Activated CD4-positive, CD25-positive, alpha-beta regulatory T cell (primary cell): Measurements from ENCODE around the gene ALG1.
"Not testable (repeated sequence)": the region's sequence is repeated elsewhere in the genome, so short reads cannot be mapped to it uniquely, and the experiment has no call there.

Experiments
- DNase-seq, 4 experiments: peaks; one replicate each; lab custom pipeline; 2025; lab: John Stamatoyannopoulos, UW

The ALG1 gene

DNA sequence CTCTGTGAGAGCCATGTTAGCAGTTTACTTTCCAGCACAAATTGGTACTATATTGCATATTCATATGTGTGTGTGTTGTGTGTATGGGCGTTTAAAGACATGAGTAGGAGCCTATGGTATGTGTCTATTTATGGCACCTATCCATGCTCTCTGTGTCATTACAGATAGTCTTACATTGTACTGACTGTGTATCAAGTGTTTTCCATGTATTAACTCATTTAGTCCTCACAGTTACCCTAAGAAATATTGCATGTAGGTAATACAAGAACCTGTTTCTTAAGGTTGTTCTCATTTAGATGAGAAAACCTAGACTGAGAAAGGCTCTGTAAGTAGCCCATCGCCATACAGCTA is 1.6 kb downstream of the ALG1 start:
- no peak for DNase-seq

- not testable (repeated sequence) for DNase-seq
Measured at GRCh38 chr16:5073771-5074170, 2.1 kb downstream of the ALG1 start.

- DNase-seq: no peak
Measured at GRCh38 chr16:5075637-5076036, 4.0 kb downstream of the ALG1 start.

DNA sequence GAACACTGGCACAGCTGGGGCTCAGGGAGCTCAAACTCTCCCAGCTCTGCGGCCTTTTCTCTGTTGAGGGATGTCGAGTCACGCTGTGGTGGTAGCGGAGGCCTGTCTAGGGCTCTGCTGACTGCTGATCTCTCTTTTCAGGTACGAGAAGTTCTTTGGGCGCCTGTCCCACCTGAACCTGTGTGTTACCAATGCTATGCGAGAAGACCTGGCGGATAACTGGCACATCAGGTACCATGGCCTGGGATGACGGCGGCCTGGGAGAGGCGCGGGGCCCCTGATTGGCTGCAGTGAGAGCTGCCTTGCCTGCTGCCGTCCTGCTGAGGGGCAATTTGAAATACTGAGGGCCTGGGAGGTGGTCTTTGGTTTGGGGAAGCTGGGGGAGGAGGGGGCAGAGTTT is 5.7 kb downstream of the ALG1 start:
- DNase-seq: no peak

- no peak for DNase-seq
Measured at GRCh38 chr16:5078626-5079025, 7.0 kb downstream of the ALG1 start.

DNA sequence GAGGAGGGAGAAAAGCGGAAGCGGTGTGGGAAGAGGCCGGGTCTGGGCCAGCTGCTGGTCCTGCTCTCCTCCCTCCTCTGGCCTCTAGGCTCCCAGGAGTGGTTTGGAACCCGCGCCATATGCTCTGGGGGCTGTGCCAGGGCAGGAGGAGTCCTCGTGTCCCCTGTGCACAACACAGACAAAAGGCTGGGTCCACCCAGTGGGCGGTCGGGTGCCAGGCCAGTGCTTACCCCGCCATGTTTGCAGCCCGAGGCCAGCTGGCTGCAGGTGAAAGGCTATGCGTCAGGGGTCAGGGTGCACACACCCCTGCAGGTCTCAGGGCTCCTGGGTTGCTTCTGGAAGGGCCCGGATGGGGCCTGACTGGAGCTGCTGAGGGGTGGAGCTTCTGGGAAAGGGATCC is 8.8 kb downstream of the ALG1 start:
- not testable (repeated sequence) for DNase-seq

- DNase-seq: not testable (repeated sequence)
Measured at GRCh38 chr16:5080996-5081395, 9.4 kb downstream of the ALG1 start.

DNA sequence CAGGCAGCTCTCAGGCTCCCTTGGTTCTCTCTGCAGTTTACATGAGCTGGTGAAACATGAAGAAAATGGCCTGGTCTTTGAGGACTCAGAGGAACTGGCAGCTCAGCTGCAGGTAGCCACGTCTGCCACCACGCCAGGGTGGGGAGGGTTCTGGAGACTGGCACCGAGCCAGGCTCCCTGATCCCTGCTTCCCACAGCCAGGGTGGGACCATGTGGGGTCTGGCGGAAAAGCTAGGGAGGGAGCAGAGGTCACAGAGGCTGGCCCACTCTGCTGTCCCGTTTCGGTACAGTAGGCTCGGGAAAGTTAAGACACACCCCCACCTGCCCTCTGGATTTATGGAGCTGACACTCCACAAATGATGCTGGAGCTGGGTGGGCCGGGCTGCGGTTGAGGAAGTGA is 12.0 kb downstream of the ALG1 start:
- not testable (repeated sequence) for DNase-seq

DNA sequence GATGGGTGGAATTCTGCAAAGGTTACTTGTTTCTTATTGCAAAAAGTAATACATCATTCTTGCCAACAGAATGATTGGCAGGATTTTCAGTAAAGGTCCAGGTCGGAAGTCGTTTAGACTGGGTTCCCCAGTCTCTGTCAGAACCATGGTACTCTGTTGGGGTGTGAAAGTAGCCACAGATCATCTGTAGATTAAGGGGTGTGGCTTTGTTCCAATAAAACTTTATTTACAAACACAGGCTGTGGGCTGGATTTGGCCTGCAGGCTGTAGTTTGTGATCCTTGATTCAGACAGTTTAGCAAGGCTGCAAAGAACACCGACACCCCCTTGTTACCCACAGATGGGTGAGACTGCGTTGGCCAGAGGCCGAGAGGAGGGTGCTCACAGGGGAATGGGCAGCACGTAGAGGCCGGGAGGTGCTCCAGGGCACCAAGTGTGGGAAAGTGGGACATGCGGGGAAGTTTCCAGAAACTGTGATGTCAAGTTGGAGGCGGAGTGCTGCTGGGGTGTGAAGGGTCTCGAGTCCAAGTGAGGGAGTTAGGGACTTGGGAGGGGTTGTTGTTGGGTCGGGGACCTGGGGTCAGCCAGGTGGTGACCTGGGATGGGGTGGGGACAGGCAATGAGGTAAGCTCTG is 12.6 kb downstream of the ALG1 start:
- DNase-seq: not testable (repeated sequence)

GRCh38 chr16:5084802-5085201 is 13.2 kb downstream of the ALG1 start:
- DNase-seq: peak in 2 of 4 experiments; percentile 13 to 17

GRCh38 chr16:5085716-5086115 is 14.1 kb downstream of the ALG1 start:
- DNase-seq: not testable (repeated sequence)

DNA sequence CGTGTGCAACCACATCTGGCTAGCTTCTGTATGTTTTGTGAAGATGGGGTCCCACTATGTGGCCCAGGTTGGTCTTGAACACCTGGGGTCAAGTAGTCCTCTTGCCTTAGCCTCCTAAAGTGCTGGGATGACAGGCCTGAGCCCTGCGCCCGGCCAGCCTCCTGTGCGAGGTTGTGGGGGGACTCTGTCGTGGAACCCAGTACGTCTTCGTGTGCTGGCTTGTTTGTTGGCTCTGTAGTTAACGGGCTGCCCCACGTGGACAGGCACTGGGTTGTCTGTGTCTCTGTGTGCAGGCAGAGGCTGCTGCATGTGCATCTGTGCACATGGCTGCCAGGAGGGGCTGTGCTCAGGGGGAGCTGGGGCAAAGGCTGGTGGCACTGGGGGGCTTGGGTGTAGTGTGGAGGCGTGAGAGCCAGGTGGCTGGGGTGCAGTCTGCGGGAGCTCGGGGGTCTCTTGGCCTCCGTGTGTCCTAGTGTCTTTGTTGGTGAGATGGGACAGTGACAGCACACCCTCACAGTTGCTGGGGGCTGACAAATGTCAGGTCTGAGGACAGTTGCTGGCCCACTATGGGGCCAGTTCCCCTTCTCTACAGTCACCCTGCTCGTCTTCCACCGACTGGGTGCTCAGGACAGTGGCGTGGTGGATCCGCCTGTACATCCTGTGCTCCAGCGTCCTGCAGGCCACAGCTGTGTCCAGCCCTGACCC is 16.6 kb downstream of the ALG1 start:
- not testable (repeated sequence) for DNase-seq

GRCh38 chr16:5088936-5089335 is 17.3 kb downstream of the ALG1 start:
- not testable (repeated sequence) for DNase-seq

- not testable (repeated sequence) for DNase-seq
Measured at GRCh38 chr16:5089911-5090555, 18.4 kb downstream of the ALG1 start.

DNA sequence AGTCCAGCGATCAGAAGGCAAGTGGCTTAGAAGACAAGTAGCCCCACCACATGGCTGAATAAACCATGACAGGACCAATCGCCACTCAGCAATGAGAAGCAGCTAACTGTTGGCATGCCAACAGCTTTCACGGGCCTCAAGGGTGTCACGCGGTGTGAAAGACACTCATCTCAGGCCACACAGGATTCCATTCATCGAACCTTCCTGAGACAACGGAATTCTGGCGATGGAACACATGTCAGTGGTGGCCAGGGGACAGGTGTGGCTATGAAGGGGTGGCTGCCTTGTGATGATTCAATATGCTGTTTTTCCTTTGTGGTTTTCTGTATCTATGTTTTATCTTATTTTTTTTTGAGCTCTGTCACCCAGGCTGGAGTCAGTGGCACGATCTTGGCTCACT is 18.9 kb downstream of the ALG1 start:
- not testable (repeated sequence) for DNase-seq

- not testable (repeated sequence) for DNase-seq
Measured at GRCh38 chr16:5093081-5093480, 21.4 kb downstream of the ALG1 start.

DNA sequence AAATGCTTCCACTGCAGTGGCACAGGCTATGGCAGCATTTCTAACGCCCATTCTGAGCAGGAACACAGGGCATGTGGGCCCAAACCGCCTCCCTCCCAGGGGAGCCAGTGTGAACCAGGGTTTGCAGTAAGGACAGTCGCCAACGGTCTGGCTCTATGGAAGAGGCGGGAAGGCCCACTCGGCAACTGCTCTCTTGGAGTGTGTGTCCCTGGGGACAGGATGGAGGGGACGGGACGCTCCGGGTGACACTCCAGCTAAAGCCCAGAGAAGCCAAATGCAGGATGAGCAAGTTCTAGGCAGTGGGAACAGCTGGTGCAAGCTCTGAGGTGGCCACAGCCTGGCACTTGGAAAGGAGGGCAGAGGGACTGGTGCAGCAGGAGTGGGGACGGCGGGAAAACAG is 22.1 kb downstream of the ALG1 start:
- DNase-seq: not testable (repeated sequence)

- not testable (repeated sequence) for DNase-seq
Measured at GRCh38 chr16:5095145-5095830, 23.6 kb downstream of the ALG1 start.

GRCh38 chr16:5096437-5097060 is 24.9 kb downstream of the ALG1 start:
- not testable (repeated sequence) for DNase-seq

DNA sequence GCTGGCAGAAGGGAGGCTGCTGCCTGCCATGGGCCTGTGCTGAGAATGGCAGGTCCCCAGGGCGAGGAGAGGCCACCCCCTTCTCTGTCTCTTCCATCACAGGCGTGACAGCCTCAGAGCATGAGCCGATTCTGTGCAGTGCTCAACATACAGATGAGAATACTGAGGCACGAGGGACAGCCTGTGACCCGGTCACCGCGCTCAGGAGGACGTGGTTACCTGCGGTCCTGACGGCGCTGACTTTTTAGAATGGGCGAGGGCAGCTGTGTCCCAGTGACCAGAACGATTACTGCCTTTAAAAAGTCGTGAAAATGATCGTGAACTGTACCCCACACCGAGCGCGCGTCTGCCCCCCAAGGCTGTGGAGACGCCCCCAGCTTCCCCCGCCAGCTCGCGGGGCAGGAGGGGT is 25.4 kb downstream of the ALG1 start:
- peak in 1 of 4 experiments; percentile 6 for DNase-seq

- DNase-seq: peak; percentile 87 to 97 (median 91)
Measured at GRCh38 chr16:5097470-5098220, 26.0 kb downstream of the ALG1 start, which contains the start of gene EEF2KMT. EEF2KMT (minus strand) TSS chr16:5097795; CDS start chr16:5097739, 56 bp downstream.
